Endothelial cell of hepatic sinusoid (primary cell): ENCODE results near the gene ERMARD.

Experiments used
- in situ Hi-C: cut with HindIII; loops from 2 replicates; pipeline ENCODE4 v1.10.0; 2017; ENCODE audit warnings: low sequenced_read_pairs

Gene ERMARD

DNA sequence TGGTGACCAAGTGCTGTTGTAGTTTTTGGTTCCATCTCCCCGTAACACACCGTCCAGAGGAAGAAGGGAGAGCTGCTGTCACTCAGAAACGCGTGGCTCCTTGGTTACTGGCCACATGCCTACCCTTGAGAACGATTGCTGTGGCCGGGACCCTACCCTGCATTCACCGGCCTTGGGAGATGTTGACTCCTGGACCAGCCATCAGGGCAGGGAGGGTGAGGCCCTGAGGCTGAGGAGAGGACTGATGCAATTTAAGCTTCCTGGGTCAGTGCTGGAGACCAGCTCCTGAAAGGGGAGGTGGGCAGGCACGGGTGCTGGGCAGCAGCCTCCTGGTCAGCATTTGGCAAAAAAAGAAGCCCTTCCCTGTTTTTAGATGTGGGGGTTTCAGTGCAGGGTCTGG is 31.5 kb downstream of the ERMARD start:
- in situ Hi-C loops, result no loop called here

DNA sequence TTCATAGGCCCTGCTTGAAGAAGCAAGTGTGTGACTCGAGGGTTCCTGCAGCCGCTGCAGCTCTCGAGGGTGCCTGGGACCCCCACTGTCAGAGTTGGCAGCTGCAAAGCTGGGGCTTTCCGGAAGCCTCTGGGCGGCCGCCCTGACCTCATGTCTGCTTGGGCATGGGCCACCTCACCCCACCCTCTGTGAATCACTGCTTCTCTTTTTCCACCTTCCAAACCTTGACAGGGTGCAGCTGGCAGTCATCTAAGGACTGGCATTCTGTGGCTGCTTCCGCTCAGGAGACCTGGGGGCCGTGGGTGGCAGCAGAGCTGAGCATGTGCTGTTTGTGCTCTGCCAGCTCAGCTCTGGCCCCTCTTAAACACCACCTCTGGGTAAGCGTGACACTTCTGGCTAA is 32.0 kb downstream of the ERMARD start:
- in situ Hi-C loops, result no loop called here

DNA sequence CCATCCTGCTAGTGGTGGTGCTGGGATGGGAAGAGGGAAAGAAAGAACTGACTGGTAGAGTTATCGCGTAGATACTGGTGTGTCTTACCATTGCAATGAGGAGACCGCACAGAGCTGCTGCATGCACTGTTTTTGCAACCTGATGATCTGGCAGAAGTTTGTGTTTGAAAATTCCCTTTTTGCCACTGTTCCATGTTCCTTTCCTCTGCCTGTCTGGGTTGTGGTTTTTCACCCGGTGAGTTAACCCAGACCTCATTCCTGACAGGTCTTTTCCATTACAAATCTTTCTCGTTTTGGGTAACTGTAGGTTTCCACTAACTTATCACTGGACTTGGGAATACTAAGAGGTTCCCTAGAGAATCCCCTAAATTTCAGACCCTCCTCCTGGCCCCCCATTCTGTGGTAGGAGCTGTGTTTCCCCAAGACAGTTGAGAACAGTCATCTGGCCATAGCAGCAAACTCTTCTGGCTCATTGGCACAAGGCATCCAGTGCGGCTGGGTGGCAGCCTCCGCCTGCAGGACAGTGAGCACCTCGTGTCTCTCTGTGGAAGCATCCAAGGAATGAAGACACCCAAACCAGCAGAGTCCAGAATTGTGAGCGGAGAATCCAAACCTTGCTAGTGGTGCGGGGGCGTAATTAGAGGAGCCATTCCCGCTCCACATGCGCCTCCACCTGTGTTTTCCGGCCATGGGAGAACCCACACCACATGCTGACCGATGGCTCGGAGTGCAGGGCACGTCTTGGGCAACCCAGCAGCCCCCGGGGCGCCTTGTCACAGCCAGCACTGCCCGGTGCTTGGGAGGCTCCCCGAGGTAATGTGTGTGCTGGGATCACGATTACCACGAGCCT is 32.8 kb downstream of the ERMARD start:
- in situ Hi-C loops, result no loop called here

DNA sequence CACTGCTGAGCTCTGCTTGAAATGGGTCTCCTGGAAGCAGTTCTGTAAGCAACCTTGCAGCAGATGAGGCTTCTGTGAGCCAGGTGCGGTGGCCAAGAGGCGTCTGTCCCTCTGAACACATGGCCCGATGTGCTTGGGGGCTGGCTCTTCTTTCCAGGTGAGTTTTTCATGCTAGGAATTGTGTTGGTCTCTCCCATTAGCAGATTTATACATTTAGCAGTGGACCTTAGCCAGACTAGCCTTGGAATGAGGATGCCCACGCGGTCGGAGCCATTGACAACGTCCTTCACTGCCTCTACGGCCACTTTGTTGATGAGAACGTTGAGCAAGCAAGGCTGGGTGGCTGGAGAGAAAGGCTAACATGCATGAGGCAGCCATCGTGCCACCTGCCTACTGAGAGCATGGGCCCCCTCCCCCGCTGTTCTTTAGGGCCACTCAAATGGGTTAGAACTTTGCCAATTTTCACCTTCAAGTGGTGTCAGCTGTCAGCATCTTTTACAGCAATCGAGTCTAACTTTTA is 33.5 kb downstream of the ERMARD start:
- in situ Hi-C loops, result no loop called here

DNA sequence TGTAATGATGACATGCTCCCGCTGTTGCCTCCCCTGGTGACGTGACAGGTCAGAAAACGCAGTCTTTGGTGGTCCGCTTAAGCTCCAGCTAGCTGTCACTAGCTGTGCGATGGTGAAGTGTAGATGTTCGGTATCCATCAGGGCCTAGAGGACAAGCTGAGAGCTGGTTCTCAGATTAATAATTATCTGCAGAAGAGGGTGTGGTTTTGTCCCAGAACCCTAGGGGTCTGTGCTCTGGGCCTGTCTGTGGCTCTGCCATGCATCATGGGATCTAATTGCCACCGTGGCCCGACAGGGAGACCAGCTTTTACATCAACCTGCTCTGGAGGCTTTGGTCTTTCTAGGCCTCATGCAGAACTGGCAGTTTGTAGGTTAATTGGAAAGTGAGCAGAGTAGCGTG is 34.1 kb downstream of the ERMARD start:
- in situ Hi-C loops, result no loop called here

DNA sequence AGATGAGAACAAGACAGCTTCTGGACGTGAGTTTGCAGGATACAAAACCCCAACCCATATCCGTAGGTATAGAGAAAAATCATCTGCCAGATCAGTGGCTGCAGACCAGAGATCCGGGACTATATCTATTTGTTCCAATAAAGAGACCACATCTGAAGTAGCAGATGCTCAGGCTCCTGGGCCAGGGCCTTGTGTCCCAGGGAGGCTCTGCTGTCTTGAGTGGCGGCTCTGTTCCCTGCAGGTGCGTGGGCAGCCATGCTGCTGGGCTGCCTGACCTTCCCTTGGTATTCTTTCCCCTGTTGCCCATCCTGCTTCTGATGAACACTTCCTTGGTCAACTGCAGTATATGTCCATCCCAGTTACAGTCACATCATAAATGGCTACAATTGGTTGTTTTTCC is 34.9 kb downstream of the ERMARD start:
- in situ Hi-C loops, result no loop called here

DNA sequence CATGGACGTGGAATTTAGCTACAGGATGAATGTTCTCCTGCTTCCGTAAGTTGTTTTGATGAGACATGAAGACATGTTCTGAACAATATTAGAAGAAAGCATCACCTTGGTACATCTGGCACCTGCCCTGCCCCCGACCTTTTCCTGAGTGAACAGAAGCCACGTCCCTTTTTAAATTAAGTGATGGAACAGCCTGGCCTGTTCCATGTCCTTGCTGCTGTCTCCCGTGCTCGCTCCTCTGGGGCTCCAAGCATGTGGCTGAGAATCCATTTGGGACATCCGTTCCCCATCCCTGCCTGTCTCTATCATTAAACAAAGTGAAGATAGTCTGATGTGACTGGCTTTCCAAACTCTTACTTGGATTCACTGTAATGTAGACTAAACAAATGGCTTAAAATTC is 36.4 kb downstream of the ERMARD start:
- in situ Hi-C loops, result no loop called here

DNA sequence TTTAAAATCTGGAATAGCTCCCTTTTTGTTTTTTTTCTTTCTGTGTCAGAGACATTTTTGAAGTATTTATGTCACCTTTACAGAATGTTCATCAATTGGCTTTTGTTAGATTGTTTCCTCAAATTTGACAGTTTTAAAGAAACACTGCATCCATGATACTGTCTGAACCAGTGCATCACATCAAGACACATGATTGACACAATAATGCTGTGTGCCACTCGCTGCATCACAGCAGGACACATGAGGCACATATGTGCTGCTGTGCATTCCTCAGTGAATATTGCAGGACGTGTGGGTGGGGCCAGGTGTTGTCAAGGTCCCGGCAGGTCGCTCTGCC is 37.4 kb downstream of the ERMARD start:
- in situ Hi-C loops, result no loop called here

DNA sequence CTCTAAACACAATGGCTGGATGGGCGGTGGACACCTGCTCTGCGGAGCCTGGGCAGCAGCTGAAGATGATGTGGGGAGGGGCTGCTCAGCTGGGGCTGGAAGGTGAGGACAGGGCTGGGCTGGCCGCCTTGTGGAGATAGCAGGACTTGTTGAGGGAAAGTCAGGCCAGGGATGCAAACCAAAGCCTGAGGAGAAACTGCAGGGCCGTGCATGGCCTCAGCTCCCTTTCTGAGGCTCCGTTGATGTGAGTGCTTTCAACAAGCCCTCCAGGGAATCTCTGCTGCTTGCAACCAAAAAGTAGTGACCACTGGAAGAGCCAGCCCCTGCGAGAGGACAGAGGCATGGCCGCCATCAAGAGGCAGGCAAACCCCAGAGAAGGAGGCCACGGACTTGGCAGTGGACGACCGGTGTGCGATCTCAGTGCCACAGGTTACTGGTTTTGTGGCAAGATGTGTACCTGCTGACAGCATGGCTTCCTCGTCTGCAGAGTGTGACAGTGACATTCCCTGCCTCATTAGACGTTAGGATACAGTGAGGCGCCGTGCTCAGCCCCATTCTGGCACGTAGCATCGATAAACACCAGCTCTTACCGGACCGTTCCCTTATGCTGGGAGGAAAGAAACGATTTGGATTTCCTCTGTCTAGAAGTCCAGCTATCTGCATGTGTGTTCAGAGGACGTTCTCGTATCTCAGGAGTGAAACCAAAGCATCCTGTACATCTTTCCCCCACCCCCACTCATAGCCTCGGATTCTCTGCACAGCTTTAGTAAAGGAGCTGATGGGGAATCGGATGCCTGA is 37.9 kb downstream of the ERMARD start:
- in situ Hi-C loops, result no loop called here

DNA sequence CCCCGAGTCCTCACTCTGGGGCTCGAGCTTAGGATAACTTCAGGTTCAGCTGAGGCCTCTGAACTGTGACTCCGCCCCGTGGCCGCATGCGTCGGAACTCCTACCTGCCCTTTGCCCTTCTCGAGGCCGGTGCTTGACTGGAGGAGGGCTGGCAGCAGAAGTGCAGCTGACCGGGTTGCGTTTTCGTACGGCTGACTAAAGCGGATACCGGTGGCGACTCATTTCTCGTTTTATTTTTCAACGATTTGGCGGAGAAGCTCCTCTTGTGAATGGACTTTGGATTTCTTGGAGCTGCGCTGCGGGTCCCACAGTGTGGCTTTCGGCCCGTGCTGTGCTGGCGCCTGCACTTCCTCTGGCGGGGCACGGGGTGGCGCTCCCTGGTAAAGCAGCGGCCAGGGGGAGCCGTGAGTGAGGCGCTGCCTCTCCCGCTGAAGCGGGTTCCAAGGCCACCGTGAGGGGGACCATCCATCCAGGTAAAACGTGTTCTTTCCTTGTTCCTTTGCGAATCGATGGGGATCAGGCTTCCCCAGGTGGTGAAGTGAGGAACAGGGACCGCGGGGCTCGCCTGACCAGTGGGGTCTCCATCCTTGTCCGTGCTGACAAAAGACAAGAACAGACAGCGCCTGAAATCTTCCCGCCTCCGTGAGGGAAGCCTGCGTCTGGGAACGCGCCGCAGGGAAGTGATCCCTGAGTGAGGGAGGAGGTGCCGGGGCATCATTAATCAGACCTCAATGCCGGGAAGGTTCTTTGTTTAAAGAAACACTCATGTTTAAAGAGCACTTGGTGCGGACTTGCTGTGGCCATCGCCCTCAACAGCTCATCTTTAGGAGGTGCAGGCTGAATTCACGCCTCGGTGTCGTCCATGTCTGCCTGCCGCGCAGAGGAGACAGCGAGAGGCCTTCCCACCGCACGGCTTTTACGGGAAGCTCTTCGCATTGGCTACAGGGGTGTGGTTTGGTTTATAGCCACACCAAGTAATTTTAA is 38.8 kb downstream of the ERMARD start:
- in situ Hi-C loops, result no loop called here

DNA sequence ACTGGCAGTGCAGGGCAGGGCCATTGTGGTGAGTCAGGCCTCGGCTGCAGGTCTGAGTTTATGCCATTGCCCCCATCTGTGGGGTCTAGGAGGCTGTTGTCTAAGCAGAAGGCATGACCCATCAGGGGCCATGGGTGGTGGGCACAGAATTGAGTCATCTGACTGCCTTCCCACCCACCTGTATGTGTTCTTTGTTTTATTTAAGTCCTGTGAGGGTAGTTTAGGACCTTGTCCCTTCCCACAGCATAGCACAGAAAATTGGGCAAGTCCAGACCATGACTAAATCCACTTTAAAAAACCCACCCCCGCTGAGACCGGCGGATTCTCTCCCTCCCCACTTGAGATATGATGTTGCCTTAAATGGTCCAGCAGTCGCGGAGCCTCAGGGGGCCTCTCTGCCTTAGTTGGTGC is 40.3 kb downstream of the ERMARD start:
- in situ Hi-C loops, result no loop called here

DNA sequence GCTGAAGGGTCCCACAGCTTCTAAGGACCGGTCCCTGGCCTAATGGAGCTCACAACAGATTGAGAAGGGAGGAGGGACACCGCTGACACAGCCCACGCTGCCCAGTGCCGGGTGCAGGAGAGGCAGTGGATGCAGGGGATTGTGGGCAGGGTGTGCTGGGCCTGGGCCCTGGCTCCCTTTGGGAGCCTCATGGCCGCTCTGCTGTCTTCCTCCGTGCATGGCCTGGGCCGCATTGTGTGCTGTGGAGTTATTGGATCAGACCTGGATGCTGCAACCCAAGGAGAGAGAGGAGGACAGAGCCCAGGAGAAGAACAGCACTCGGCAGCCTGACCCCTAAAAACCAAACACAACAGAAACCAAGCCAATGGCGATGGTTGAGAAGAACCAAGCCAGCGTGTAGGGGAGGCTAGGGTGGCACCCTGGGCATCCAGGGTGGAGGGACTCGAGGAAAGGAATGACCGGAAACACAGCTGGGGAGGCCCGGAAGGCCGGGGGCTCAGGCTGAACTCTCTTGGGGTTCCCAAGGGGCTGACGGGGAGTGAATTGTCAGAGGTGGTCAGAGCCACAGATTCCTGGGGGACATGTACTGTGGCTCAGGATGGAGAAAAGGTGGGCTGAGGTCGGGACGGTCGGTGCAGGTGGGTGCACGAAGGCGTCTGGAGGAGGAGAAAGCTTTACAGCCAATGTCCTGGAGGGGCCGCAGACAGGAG is 41.0 kb downstream of the ERMARD start:
- in situ Hi-C loops, result no loop called here

DNA sequence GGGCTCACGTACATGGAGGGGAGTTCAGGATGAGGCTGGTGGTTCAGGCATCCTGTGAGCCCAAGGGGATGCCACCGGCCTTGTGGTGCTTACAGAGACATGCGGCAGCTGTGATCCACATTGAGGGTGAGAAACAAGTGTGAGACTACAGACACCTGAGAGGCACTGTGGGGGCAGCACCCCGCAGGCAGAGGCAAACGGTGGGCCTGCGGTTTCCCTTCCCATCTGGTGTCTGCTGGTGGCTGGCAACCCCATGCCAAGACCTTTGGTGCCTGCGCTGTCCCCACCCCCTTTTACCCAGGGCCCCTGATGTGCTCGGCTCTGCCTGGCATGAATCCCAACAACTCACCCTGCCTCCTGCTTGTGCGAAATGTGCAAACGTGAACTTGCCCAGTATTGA is 42.0 kb downstream of the ERMARD start:
- in situ Hi-C loops, result no loop called here

DNA sequence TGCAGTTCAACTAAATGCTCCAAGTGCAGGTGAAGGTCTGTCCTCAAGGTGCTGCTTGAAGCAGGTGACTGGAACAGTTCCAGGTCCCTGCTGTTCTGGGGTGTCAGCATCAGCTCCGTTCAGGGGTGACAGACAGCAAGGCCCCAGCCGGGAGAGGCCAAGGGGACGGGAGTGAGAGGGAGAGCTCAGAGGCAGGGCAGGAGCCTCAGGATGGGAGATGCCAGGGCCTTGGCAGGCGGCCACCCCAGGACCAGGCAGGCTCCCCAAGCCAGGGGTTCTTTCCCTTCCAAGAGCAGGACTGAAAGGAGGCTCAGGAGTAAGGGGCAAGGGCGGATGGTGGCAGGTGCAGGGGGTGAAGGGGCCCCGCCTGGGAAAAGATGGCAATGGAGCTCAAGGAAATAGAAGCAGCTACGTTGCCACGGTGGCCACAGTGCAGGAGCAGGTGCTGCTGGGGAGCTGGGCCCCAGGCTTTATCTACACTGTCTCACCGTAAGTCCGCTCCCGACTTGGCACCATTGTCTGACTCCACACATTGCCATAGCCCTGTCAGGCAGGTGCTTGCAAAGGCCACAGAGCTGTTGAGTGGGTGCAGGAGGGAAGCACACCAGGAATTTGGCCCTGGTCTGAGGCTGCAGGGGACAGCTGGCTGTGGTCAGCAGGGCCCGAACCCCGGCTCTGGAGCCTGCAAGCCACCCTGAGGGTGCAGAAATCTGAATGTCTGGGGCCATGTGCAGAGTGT is 43.1 kb downstream of the ERMARD start:
- in situ Hi-C loops, result no loop called here

DNA sequence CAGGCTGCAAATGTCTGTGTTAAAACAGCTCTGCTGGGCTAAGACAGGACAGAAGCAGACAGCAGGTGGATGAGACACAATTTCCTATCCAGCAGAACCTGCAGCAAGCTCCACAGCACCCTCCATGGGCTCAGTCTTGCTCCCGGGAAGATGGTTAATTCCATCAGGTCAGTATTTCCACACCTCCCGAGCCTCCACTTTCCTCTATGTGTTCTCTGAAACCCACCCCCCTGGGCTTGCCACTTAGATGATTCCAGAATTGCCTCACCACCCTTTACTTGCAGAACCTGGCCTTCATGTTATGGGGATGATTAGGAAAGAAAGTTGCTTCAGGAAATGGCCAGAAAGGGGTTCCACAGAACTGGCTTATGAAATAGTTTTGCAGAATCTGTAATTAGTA is 43.8 kb downstream of the ERMARD start:
- in situ Hi-C loops, result no loop called here

DNA sequence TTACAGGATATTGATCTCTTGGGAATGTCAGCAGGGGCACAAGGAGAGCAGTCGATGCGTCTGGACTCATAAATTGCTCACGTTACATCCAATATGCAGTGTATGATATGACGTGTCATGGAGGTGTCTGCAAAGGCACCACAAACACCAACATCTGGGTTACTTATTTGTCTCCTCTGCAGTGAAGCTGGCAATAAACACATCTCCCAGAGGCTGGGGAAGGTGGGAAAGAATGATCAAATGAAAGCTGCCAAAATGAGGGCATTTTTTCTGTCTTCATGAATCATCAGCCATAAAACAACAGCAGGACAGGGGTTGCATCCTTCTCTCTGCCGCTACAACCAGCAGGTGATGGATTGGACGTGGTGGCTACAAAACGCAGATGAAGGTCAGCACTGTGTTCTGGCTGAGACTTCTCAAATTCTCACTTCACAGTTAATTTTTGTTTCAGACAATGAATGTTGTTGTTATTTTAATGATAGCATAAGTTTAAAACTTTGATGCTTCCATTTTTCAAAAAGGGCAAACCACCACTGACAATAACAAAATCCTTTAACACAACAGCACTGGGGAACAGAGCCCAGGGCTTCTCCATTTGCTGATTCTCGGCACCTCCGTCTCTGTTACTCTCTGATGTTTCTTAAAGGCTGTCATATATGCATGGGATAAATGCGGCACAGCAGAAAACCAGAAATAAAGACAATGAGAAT is 47.5 kb downstream of the ERMARD start:
- in situ Hi-C loops, result no loop called here

DNA sequence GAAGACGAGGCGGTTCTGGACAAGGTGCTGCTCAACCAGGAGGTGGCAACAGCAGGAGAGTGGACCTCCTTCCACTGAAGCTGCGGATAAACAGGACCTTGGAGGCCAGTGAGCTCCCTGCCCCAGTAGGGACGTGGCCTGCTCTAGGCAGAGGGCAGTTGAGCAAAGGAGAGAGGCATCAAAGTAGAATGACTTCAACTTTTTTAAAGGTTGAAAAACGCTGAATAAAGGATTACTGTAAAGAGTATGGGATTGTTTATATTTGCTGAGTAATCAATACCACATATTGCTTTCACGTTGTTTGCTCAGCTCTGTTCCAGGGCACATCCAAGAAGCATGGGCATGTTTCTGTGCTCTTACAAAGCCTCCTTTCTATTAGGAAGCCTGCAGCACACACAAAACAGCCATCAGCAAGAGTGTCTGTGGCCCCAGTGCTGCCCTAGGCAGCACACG is 48.1 kb downstream of the ERMARD start:
- in situ Hi-C loops, result no loop called here

DNA sequence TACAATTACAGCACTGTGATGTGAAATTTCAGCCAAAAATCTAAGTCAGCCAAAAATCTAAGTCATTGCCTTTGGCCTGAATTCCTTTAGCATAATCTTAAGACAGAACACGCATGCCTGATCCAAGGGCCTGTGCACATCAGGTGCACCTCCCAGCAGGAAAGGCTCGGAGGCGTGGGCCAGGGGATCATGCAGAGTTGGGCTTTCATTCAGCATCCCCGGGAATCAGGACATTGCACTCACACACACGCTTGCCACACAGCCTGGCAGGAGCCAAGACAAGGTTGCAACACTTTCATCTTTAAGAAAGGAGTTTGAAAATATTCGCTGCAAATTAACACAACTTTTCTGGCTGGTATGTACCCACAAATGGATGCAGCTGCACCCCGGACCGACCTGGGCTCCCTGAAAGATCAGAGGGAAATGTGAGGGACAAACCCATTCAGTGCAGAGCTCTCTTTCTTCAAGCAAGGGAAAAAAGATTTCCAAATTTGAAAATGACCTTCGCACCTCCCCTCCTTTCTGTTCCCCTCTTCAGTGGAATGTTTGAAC is 48.8 kb downstream of the ERMARD start:
- in situ Hi-C loops, result no loop called here
